GM21515 (cell line): ENCODE measurements around the gene KIF12.

Source experiments
- ATAC-seq: cut with Tn5 transposase; IDR thresholded peaks from one replicate; pipeline ENCODE4 v1.9.1; 2021; ENCODE audit not compliant: unreplicated experiment

The KIF12 gene

DNA sequence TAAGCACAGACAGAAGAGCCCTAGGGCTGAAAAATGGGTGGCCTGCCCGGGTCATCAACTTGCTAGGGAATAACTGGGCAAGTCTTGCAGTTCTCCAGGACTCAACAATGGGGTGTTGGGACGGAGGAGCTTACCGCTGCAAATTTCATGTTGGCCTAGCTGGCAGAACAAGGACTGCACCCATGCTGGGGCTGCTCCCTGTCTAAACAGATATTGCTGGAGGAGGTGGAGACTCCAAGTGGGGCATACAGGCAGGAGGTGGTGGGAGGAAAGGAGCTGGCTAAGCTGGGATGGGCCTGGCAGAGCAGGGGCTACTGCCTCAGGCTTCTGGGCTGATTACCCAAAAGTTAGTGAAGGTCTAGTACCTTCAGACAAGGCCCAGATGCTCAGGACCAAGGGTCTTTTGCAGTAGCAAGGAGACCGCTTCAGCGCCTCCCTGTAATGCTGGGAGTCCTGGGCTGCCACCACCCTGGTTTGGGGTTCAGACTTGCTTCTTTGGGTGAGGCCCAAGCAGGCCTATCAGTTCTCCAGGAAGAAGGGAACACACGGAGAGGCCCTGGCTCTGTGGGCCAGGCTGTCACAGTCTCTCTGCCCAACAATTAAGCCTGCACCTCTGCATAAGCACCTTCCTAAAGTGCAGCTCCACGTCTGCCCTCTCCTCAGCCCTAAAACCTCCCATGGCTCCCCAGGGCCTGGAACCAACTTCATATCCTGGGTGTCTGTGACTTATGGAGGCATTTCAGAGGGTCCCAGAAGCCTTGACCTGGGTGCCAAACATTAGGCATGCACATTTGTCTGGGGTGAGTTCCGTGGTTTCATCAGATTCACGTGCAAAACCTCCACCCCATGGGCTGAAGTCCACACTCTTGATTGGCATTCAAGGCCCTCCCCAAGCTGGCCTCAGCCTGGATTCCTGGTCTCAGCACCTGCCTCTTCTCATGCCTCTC lies 24.2 kb upstream of the KIF12 start:
- no peak for ATAC-seq

GRCh38 chr9:114122136-114123027 lies 23.3 kb upstream of the KIF12 start:
- ATAC-seq, result no peak

DNA sequence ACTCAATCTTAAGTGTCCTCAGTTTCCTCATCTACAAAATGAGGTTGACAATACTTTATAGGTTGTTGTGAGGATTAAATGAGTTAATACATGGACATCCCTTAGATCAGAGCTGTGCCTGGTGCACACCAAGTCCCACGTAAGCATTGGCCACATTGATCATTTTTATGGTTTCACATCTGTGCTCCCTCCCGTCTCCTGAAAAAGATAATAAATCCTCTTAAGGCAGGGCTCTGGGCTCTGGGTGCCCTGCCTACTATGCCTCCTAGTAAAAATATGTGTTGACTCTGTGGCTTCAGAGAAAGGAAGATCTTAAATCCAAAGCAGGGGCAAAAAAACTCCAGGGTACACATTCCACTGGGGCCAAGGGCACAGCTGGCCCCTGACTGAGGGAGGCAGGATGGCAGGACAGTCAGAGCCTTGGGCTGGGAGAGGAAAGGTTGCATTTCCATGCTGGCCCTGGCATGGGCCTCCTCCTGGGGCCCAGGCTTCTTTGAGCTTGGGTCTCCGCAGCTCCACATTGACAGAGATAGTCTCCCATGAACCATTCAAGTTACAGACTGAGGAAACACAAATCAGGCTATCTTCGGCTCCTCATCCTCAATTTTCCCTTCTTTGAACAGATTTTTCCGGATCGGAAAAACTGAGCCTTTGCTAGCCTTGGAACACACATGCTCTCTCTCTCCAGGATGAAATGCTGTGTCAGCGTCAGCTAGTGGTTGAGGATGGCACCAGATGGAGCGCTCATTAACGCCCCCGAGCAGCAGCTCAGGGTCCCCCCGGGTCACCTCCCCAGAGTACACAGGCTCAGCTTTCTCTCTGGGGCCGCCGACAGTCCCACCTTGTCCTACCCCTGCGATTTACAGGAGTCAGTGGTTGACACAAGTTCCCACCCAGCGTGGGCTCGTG lies 22.4 kb upstream of the KIF12 start:
- ATAC-seq, result no peak

GRCh38 chr9:114120192-114121014 lies 21.3 kb upstream of the KIF12 start:
- no peak for ATAC-seq

GRCh38 chr9:114119242-114120191 lies 20.4 kb upstream of the KIF12 start:
- no peak for ATAC-seq

GRCh38 chr9:114117996-114118830 lies 19.1 kb upstream of the KIF12 start:
- ATAC-seq, result no peak

GRCh38 chr9:114117614-114117995 lies 18.5 kb upstream of the KIF12 start:
- ATAC-seq, result no peak

DNA sequence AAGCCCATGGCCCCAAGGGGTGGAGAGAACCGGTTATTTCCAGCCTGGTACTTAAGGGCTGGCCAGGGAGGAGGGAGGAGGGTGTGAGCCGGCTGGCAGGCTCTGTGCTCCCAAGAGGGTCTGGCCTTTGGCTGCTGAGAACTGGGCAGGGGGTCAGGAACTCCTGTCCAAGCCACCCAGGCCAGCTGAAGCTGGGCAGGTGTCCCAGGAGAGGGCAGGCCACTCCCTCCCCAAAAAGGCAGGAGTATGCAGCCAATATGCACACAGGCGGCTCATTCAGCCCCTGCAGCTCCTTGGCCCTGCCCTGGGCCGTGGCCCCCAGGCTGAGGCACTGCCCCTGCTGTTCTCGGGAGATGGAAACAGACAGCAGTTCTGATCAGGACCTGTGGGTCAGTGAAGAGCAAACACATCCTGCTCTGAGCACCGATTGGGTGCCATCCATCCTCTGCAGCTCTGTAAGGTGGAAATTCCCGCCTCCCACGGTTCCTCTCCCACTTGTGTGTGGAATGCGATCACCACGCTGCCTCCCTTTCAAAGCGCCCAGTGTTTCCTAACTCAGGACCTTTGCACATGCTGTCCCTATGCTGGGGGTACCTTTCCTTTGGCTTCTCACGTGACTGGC lies 17.1 kb upstream of the KIF12 start:
- no peak for ATAC-seq

GRCh38 chr9:114115654-114116125 lies 16.6 kb upstream of the KIF12 start:
- ATAC-seq, result no peak

DNA sequence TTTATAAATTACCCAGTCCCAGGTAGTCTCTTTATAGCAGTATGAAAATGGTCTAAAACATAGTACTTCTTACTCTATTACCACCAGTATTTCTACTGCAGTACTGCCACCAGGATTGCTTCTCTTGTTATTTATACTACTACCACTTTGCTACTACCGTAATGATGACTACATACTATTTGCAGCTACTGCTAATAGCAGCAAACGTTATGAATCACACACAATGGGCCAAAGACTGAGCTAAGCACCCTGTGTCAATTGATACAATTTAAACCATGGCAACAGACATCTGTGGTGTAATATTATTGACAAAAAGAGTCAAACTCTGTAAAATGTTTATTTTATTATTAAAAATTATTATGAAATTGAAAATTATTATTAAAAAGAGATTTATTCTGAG lies 15.3 kb upstream of the KIF12 start:
- no peak for ATAC-seq

DNA sequence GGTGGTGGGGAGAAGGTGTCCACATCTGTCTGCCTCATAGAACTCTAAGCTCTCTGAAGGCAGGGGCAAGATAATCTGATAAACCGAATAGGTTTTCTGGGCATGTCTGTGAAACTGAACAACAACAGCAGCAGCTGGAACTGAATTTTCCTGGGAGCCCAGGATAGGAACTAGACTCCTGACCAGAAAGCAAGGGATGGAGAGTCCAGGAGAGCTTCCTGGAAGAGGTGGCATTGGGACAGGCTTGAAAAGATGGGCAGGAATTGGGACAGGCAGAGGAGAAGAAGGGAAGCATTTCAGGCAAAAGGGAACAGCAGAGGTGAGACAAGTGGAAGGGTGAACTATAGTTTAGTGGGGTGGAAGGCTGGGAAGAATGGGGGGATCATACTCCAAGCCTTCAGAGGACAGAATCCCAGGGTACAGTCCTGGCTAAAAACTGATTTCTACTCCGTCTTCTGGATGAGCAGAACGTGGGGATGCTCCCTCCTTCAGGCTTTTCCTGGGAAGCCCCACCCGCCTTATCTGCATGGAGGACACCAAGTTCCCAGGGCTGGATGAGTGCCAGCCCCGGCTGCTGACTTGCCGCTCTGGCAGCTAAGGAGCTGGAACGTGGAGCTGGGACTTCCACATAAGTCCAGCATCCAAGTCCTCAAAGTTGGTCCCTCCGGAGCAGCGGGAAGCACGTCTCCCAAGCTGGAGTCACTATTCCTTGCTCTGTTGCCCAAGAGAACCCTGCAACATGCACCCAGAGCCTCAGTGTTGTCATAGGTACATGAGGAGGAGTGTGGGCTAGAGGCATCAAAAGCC lies 13.9 kb upstream of the KIF12 start:
- ATAC-seq, result no peak

DNA sequence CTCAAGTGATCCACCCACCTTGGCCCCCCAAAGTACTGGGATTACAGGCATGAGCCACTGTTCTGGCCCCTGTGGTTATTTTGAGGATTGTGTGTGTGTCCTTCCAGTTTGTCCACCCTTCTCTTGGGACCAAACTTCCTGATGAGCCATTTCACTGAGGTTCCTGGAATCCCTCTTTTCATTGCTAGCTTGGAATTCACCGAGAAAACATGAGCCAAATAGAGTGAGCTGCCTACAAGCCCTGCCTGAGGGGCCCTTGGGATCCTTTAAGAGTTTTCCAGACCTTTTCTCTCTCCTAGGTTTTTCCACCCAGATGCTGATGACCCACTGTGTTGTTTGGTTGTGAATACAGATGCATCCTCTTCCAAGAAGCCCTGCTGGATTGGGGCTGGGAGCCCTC lies 13.2 kb upstream of the KIF12 start:
- ATAC-seq, result no peak

GRCh38 chr9:114110180-114110579 lies 11.1 kb upstream of the KIF12 start:
- ATAC-seq, result no peak

GRCh38 chr9:114109124-114109523 lies 10.0 kb upstream of the KIF12 start:
- no peak for ATAC-seq

DNA sequence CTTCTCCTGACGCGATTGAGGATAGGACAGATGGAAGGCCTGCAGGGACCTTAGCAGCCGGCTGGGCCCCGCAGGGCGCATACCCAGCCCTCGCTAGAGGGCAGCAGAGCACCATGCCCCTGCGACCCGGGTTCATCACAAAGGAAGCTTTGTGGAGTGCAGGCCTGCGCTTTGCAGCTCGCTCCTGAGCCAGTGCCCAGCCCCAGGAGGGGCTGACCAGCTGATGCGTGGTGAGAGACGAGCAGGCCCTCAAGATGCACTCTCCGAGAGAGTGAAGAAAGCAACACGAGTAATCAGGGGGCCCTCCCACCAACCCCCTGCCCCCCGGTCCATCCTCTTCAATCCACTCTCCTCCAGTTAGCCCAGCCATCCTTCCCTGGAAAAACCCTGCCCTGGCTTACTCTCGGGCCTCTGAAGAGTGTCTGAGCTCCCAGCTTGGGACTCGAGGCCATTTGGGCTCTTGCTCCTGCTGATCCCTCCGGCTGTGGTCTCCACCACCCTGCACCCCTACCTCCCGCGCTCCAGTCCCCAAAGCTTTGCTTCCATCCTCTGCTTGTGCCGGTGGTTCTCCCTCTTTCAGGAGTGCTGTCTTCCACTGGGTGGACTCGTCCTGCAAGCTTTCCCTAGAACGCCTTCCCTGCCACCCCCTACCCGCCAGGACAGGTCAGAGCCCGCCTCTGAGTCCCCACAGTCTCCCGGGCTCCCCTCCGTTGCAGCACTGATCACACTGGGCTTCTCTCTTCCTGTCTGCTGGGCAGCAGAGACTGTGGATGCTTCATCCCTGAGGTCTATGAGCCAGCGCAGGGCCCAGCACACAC lies 9.1 kb upstream of the KIF12 start:
- peak; percentile 78 for ATAC-seq
